Gastroesophageal sphincter (tissue), 3 donors: ENCODE measurements around the gene FAM83F.

ENCODE experiments used
- EP300 ChIP-seq: sonication (generic); formaldehyde crosslinking; IDR thresholded peaks from one replicate; pipeline ENCODE4 v1.6.1; 2017; ENCODE audit warnings: antibody characterized with exemption, mild to moderate bottlenecking
- POLR2A ChIP-seq, 2 donors: fragments of 450-650 bp; IDR thresholded peaks; one replicate each; pipeline ENCODE4 v1.6.1; 2017; ENCODE audit warnings: antibody characterized with exemption in 2 of 2, mild to moderate bottlenecking in 2 of 2, moderate library complexity in 1 of 2
- TF ChIP-seq, protein P1 (sequence below), 4 experiments: fragments of 200-600 bp in 2 of 4; fragments of 450-650 bp in 2 of 4; sonication (generic) in 1 of 4; IDR thresholded peaks; one replicate each; pipeline ENCODE4 v1.5.1; 2017 to 2019; ENCODE audit warnings: antibody characterized with exemption in 4 of 4, mild to moderate bottlenecking in 2 of 4, moderate library complexity in 2 of 4

DNA sequence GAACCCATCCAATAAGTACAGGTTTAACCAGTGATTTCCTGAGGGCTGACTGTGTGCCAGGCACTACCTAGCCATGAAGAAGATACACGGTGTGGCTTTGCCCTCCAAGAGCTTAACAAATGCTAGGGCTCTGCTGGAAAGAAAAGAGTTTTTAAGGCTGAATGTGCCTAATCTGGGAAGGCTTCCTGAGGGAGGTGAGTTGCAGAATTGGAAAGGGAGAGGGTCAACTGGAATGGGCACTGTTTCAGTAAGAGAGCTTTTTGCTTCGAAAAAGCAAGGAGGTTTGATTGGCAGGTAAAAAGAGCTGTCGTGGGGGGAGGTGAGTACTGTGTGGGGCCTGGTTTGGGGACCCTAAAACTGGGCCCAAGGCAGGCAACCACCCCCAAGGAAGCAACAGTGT lies 2.7 kb downstream of the FAM83F start:
- TF ChIP-seq, protein P1, sequence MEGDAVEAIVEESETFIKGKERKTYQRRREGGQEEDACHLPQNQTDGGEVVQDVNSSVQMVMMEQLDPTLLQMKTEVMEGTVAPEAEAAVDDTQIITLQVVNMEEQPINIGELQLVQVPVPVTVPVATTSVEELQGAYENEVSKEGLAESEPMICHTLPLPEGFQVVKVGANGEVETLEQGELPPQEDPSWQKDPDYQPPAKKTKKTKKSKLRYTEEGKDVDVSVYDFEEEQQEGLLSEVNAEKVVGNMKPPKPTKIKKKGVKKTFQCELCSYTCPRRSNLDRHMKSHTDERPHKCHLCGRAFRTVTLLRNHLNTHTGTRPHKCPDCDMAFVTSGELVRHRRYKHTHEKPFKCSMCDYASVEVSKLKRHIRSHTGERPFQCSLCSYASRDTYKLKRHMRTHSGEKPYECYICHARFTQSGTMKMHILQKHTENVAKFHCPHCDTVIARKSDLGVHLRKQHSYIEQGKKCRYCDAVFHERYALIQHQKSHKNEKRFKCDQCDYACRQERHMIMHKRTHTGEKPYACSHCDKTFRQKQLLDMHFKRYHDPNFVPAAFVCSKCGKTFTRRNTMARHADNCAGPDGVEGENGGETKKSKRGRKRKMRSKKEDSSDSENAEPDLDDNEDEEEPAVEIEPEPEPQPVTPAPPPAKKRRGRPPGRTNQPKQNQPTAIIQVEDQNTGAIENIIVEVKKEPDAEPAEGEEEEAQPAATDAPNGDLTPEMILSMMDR (IDR thresholded peaks at IDR 0.05), result no peak
- TF ChIP-seq POLR2A (IDR thresholded peaks at IDR 0.05) (no peak), EP300 (no peak)
